Central memory CD8-positive, alpha-beta T cell (primary cell): ENCODE results near the gene GAREM2.

Experiments used
- ATAC-seq: fragments of 150-1000 bp; cut with Tn5 transposase; replicated peaks from 2 replicates; pipeline ENCODE4 v1.10.0; 2022; ENCODE audit warnings: mild to moderate bottlenecking, moderate FRiP score, moderate number of reproducible peaks; ENCODE audit not compliant: poor library complexity, severe bottlenecking; ENCODE audit errors: extremely low read depth
- DNase-seq, 2 donors: peaks; one replicate each; pipeline ENCODE4 v3.0.0; 2021; ENCODE audit warnings: low spot score in 2 of 2
- H3K27ac Mint-ChIP-seq: one replicate; pipeline ENCODE4 v1.8.0; 2022; ENCODE audit warnings: low read depth, mild to moderate bottlenecking, moderate library complexity, mixed read lengths
- H3K27me3 Mint-ChIP-seq: one replicate; pipeline ENCODE4 v1.8.0; 2022; ENCODE audit warnings: mixed read lengths
- H3K36me3 Mint-ChIP-seq: one replicate; pipeline ENCODE4 v1.8.0; 2022; ENCODE audit warnings: mild to moderate bottlenecking, moderate library complexity, mixed read lengths; ENCODE audit not compliant: insufficient read depth
- H3K4me1 Mint-ChIP-seq: one replicate; pipeline ENCODE4 v1.8.0; 2022; ENCODE audit warnings: mixed read lengths
- H3K4me3 Mint-ChIP-seq: one replicate; pipeline ENCODE4 v1.8.0; 2022; ENCODE audit warnings: mild to moderate bottlenecking, moderate library complexity, mixed read lengths
- H3K9me3 Mint-ChIP-seq: one replicate; pipeline ENCODE4 v1.8.0; 2022; ENCODE audit warnings: mixed read lengths

GAREM2 gene

GRCh38 chr2:26173776-26174482 is 1.0 kb downstream of the GAREM2 start:
- H3K4me3 Mint-ChIP-seq = peak overlapping the region; percentile 69
- no peak overlapping the region for H3K27ac Mint-ChIP-seq
- no peak for DNase-seq
- peaks cover 19% of the 10 kb centered on the region for H3K4me1 Mint-ChIP-seq
- peaks cover 4% of the 10 kb centered on the region for H3K36me3 Mint-ChIP-seq
- no peaks in the 10 kb centered on the region for H3K9me3 Mint-ChIP-seq
- peaks cover 53% of the 10 kb centered on the region for H3K27me3 Mint-ChIP-seq
- ATAC-seq = no peak

- Mint-ChIP-seq H3K36me3 (peaks cover 4% of the 10 kb centered on the region), H3K4me3 (peak overlapping the region; percentile 69), H3K4me1 (peaks cover 25% of the 10 kb centered on the region), H3K27ac (no peak overlapping the region), H3K9me3 (no peaks in the 10 kb centered on the region), H3K27me3 (peaks cover 63% of the 10 kb centered on the region)
- DNase-seq = no peak
- ATAC-seq = peak; percentile 14
Observed at GRCh38 chr2:26174691-26175465, 2.0 kb downstream of the GAREM2 start.

- peaks cover 71% of the 10 kb centered on the region for H3K27me3 Mint-ChIP-seq
Observed at GRCh38 chr2:26175466-26176278, 2.8 kb downstream of the GAREM2 start.

GRCh38 chr2:26176279-26176615 is 3.4 kb downstream of the GAREM2 start:
- Mint-ChIP-seq H3K4me1 (peaks cover 31% of the 10 kb centered on the region), H3K27ac (no peak overlapping the region), H3K36me3 (peaks cover 8% of the 10 kb centered on the region), H3K4me3 (no peak overlapping the region), H3K27me3 (peaks cover 71% of the 10 kb centered on the region), H3K9me3 (no peaks in the 10 kb centered on the region)
- DNase-seq = no peak
- ATAC-seq = no peak

More at GRCh38 chr2:26175466-26176278, 2.8 kb downstream of the GAREM2 start:
- H3K36me3 Mint-ChIP-seq = peaks cover 8% of the 10 kb centered on the region
- ATAC-seq = no peak
- no peak overlapping the region for H3K4me3 Mint-ChIP-seq
- peaks cover 31% of the 10 kb centered on the region for H3K4me1 Mint-ChIP-seq
- no peak overlapping the region for H3K27ac Mint-ChIP-seq
- no peak for DNase-seq
- H3K9me3 Mint-ChIP-seq = no peaks in the 10 kb centered on the region

GRCh38 chr2:26177122-26177521 is 4.2 kb downstream of the GAREM2 start:
- DNase-seq (no peak), ATAC-seq (no peak)
- peaks cover 6% of the 10 kb centered on the region for H3K36me3 Mint-ChIP-seq
- peaks cover 23% of the 10 kb centered on the region for H3K4me1 Mint-ChIP-seq
- H3K4me3 Mint-ChIP-seq = no peak overlapping the region
- H3K9me3 Mint-ChIP-seq = no peaks in the 10 kb centered on the region
- H3K27me3 Mint-ChIP-seq = peaks cover 66% of the 10 kb centered on the region
- no peak overlapping the region for H3K27ac Mint-ChIP-seq

GRCh38 chr2:26178246-26178645 is 5.4 kb downstream of the GAREM2 start:
- Mint-ChIP-seq H3K4me3 (peak overlapping the region; percentile 68), H3K9me3 (no peaks in the 10 kb centered on the region), H3K36me3 (peaks cover 5% of the 10 kb centered on the region), H3K4me1 (peaks cover 19% of the 10 kb centered on the region), H3K27ac (no peak overlapping the region), H3K27me3 (peaks cover 62% of the 10 kb centered on the region)
- ATAC-seq = no peak
- DNase-seq = no peak

GRCh38 chr2:26178746-26179436 is 6.0 kb downstream of the GAREM2 start:
- Mint-ChIP-seq H3K4me3 (peak overlapping the region; percentile 68), H3K36me3 (peaks cover 7% of the 10 kb centered on the region), H3K27me3 (peaks cover 61% of the 10 kb centered on the region), H3K4me1 (peaks cover 19% of the 10 kb centered on the region), H3K9me3 (no peaks in the 10 kb centered on the region), H3K27ac (no peak overlapping the region)
- DNase-seq (no peak), ATAC-seq (peak; percentile 34)

- H3K27me3 Mint-ChIP-seq = peaks cover 55% of the 10 kb centered on the region
- peaks cover 15% of the 10 kb centered on the region for H3K4me1 Mint-ChIP-seq
- H3K9me3 Mint-ChIP-seq = no peaks in the 10 kb centered on the region
- DNase-seq = no peak
- peak overlapping the region; percentile 68 for H3K4me3 Mint-ChIP-seq
- H3K27ac Mint-ChIP-seq = no peak overlapping the region
- peaks cover 6% of the 10 kb centered on the region for H3K36me3 Mint-ChIP-seq
- ATAC-seq = peak; percentile 11
Observed at GRCh38 chr2:26179446-26179913, 6.6 kb downstream of the GAREM2 start.

- Mint-ChIP-seq H3K4me1 (peaks cover 26% of the 10 kb centered on the region), H3K9me3 (no peaks in the 10 kb centered on the region), H3K36me3 (peaks cover 9% of the 10 kb centered on the region), H3K27me3 (peaks cover 28% of the 10 kb centered on the region), H3K4me3 (no peak overlapping the region), H3K27ac (no peak overlapping the region)
- DNase-seq = no peak
- ATAC-seq = no peak
Observed at GRCh38 chr2:26182441-26182840, 9.6 kb downstream of the GAREM2 start.

- Mint-ChIP-seq H3K4me3 (peak overlapping the region; percentile 67), H3K36me3 (peaks cover 9% of the 10 kb centered on the region), H3K27ac (no peak overlapping the region), H3K9me3 (no peaks in the 10 kb centered on the region), H3K4me1 (peaks cover 26% of the 10 kb centered on the region), H3K27me3 (peaks cover 28% of the 10 kb centered on the region)
- no peak for DNase-seq
- ATAC-seq = no peak
Observed at GRCh38 chr2:26182887-26183630, 10.2 kb downstream of the GAREM2 start.

- peak overlapping the region; percentile 77 for H3K4me3 Mint-ChIP-seq
- no peak for ATAC-seq
- peaks cover 25% of the 10 kb centered on the region for H3K27me3 Mint-ChIP-seq
- DNase-seq = no peak
- no peaks in the 10 kb centered on the region for H3K9me3 Mint-ChIP-seq
- peaks cover 11% of the 10 kb centered on the region for H3K36me3 Mint-ChIP-seq
- H3K27ac Mint-ChIP-seq = no peak overlapping the region
- H3K4me1 Mint-ChIP-seq = peaks cover 30% of the 10 kb centered on the region
Observed at GRCh38 chr2:26184121-26184520, 11.2 kb downstream of the GAREM2 start.
